NCI-H748 treated with DMSO at 0.1 percent for 48 hours (cell line): Measurements from ENCODE around the gene KCNMA1.
A peak's percentile ranks its signal among the peaks of the same experiment; 100 is the strongest.

Experiments used
- DNase-seq: peaks from one replicate; lab custom pipeline; 2025; lab: John Stamatoyannopoulos, UW

The KCNMA1 gene

GRCh38 chr10:77297393-77297739 is 340.2 kb downstream of the KCNMA1 start:
- DNase-seq: no peak

GRCh38 chr10:77296534-77297392 is 340.8 kb downstream of the KCNMA1 start:
- DNase-seq: no peak

DNA sequence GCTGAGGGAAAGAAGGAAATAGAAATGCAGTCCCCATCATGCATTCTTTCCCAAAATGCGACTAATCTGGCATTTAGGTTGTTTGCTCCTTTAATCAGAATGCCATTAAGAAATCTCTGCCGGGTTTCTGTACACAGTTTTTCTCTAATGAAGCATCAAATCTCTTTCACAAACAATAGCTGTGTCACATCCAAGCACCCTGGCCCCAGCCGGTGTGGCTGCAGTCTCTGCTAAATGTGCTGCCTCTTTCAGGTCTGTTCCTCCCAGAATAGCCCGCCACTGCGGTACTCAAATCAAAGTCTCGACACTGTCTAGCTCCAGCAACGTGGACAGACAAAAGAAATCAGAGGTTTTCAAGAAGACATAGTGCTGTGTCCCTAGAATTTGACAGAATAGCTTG is 343.8 kb downstream of the KCNMA1 start:
- no peak for DNase-seq

- DNase-seq: no peak
Observed at GRCh38 chr10:77293347-77293746, 344.3 kb downstream of the KCNMA1 start.

GRCh38 chr10:77291596-77292505 is 345.8 kb downstream of the KCNMA1 start:
- no peak for DNase-seq

GRCh38 chr10:77290528-77291155 is 347.0 kb downstream of the KCNMA1 start:
- DNase-seq: no peak

DNA sequence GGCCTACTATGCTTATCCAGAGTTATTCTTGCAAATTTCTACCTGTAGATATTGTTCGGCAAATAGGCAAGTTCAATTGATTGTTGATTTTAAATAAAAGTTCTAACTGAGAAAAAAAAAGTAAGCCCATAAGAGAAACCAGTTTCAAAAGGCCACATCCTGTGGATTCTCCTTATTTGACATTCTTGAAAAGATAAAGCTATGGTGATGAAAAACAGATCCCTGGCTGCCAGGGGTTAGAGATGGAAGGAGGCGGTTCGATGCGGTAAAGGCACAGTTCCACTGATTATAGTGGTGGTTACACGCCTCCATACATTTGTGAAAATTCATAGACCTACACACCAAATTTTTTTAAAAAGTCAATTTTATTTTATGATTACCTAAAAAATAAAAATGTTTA is 347.8 kb downstream of the KCNMA1 start:
- no peak for DNase-seq

- no peak for DNase-seq
Observed at GRCh38 chr10:77289027-77289501, 348.5 kb downstream of the KCNMA1 start.

DNA sequence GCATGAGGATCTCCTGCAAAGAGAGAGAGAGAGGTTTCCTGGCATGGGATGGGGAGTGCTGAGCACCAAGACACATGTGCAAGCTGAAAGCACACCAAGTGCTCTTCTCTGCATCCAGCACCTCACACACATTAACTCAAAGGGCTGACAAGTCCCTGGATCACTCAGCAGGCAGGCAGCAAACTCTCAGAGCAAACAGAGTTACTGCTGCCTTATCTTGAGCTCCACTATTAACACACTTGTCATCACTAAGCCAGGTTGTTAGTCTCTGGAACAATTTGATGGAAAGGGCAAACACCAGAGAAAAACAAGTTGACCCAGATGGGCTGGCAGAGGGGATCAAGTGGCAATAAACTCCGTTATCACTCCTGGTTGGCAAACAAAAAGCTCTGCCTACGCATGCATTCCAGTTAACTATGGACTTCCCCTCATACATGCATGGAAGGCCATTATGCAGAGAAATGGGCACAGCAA is 349.9 kb downstream of the KCNMA1 start:
- DNase-seq: peak; percentile 77

GRCh38 chr10:77286531-77287508 is 350.8 kb downstream of the KCNMA1 start:
- DNase-seq: no peak

DNA sequence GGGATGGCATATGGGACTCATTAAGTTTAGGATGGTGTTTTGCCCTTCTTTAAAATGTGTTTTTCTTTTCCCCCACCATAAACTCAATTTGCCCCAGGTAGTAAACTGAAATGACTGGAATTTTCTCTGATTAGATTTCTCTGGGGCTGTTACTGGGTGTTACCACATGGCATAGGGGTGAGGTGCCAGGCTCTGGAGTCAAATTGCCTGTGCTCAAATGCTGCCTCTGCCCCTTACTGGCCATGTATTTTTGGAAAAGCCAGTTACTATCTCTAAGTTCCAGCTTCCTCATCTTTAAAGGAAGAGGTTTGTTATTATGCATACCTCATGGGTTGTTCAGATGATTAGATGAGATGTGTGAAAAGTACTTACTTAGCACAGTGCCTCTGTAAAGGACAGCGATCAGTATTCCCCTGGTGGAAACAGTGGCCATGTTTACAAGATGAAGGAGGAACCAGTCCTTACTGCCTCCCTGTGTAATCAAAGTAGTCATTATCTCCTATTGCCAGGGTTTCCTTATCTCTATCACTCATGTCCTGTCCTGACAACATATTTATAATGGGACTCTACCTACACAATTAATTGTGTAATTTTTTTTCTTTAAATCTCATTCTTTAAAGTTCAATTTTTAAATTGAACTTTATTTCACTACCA is 352.0 kb downstream of the KCNMA1 start:
- DNase-seq: no peak

GRCh38 chr10:77284797-77285196 is 352.8 kb downstream of the KCNMA1 start:
- DNase-seq: no peak

DNA sequence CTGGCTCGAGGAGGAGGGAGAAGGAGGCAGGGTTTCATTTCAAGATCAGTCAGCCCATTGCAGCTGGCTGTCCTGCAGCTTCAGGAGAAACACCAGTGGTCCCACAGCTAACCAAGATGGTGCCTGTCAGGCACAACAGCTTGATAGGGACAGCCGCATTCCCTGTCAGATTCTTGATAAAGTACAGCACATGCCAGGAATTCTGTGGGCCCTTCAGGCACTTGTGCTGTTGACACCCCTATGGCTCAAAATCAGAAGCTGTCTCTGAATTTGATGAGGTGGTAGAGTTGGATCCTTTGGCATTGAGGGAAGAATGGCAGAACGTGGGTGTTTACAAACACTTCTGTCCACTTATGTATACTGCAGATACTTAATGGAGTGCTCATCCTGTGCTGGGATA is 354.3 kb downstream of the KCNMA1 start:
- no peak for DNase-seq

DNA sequence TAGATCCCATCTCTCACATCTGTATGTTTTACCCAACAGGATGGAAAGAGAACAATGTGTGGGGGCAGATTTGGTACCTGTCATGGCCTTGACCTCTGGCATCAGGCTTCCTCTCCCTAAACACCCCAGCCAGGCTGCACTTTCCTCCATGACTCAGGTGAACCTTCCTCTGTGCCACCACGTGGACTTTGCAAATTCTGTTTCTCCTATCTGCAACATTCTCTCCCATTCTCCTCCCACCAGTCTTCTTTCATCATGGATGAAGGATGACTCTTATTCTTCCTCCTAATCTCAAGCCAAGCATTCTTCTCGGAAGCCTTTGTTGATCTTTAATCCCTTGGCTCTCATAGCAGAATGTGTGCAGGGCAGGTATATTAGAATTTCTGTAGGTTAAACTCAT is 355.4 kb downstream of the KCNMA1 start:
- no peak for DNase-seq

GRCh38 chr10:77281719-77282118 is 355.9 kb downstream of the KCNMA1 start:
- DNase-seq: no peak

DNA sequence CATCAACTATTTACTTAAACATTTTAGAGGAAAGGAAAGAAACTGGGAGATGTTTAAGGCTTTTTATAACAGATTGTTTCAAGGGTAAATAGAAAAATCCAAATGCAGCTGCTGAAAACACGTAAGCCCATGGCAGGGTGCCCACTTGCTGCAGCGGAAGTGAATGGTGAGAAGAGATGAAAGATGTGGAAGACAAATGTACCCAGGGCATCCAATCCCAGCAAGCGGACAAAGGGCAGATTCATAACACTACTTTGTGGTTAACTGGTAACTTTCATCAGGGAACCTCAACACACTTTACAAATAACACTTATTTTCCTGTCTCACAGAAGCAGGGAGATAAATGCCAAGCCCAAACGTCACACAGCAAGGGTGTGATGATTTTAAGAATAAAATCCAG is 358.4 kb downstream of the KCNMA1 start:
- DNase-seq: no peak

- DNase-seq: no peak
Observed at GRCh38 chr10:77274046-77274795, 363.4 kb downstream of the KCNMA1 start.

- DNase-seq: no peak
Observed at GRCh38 chr10:77269163-77269562, 368.4 kb downstream of the KCNMA1 start.

DNA sequence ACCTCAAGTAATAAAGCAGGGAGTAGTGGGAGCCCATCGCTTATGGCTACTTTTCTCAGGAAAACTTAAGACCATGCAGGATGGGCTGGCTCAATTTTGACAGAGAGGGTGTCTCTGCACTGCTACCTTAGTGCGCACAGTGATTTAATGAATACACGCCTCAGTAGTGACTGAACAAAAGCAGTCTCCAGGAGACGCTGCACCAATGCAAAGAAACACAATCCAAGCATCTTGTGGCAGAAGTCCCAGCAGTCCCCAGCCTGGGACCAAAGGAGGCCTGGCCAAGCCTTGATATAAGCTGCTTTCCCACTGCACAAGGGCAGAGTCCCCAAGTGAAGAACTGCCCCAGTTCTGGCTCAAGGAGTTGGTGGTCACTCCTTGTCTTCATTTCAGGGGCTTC is 368.9 kb downstream of the KCNMA1 start:
- no peak for DNase-seq
